Mesenchymal stem cell (in vitro differentiated cells and primary cell): ENCODE measurements around the gene PPDPF.

Experiments
- DNase-seq: peaks from one replicate; pipeline ENCODE4 v3.0.0-alpha.2; 2013
- H2AFZ ChIP-seq: one replicate; pipeline ENCODE4 v1.6.1; 2013; ENCODE audit warnings: low read depth, mild to moderate bottlenecking, control low read depth, inconsistent platforms, low read length, moderate library complexity
- H2AK5ac ChIP-seq: 2 replicates; pipeline ENCODE4 v1.6.1; 2013; ENCODE audit warnings: low read length, moderate library complexity, mild to moderate bottlenecking, inconsistent platforms; ENCODE audit not compliant: severe bottlenecking
- H2BK120ac ChIP-seq: one replicate; pipeline ENCODE4 v1.6.1; 2013; ENCODE audit warnings: low read depth, mild to moderate bottlenecking, inconsistent platforms, low read length, moderate library complexity
- H2BK12ac ChIP-seq, 2 experiments: one replicate each; pipeline ENCODE4 v1.6.1; 2013; ENCODE audit warnings: inconsistent platforms in 2 of 2, low read length in 2 of 2, mild to moderate bottlenecking in 2 of 2, moderate library complexity in 2 of 2, control low read depth in 1 of 2
- H2BK15ac ChIP-seq: one replicate; pipeline ENCODE4 v1.6.1; 2013; ENCODE audit warnings: mild to moderate bottlenecking, low read depth, inconsistent platforms; ENCODE audit not compliant: poor library complexity, severe bottlenecking
- H2BK5ac ChIP-seq: 2 replicates; pipeline ENCODE4 v1.6.1; 2013; ENCODE audit warnings: low read depth, mild to moderate bottlenecking, low read length, control low read depth, inconsistent platforms; ENCODE audit not compliant: poor library complexity, severe bottlenecking
- H3K14ac ChIP-seq, 2 experiments: one replicate each; pipeline ENCODE4 v1.6.1; 2013; ENCODE audit warnings: inconsistent platforms in 2 of 2, low read length in 2 of 2, control low read depth in 1 of 2, mild to moderate bottlenecking in 1 of 2, moderate library complexity in 1 of 2
- H3K18ac ChIP-seq, 2 experiments: one replicate each; pipeline ENCODE4 v1.6.1; 2013; ENCODE audit warnings: inconsistent platforms in 2 of 2, low read length in 2 of 2, control low read depth in 1 of 2, low read depth in 1 of 2, mild to moderate bottlenecking in 1 of 2
- H3K23ac ChIP-seq, 2 experiments: one replicate each; pipeline ENCODE4 v1.6.1; 2013; ENCODE audit warnings: inconsistent platforms in 2 of 2, low read length in 2 of 2, mild to moderate bottlenecking in 2 of 2, moderate library complexity in 2 of 2, control low read depth in 1 of 2
- H3K27ac ChIP-seq: 2 replicates; pipeline ENCODE4 v1.5.1; 2013; ENCODE audit warnings: mild to moderate bottlenecking, moderate library complexity, low read length, control low read depth, inconsistent platforms; ENCODE audit not compliant: poor library complexity, severe bottlenecking
- H3K27me3 ChIP-seq, 2 experiments: 2 replicates each; pipeline versions ENCODE4 v1.6.1 to v1.7.0; 2013; ENCODE audit warnings: low read length in 2 of 2, mild to moderate bottlenecking in 2 of 2, moderate library complexity in 2 of 2, control low read depth in 1 of 2, inconsistent platforms in 1 of 2; ENCODE audit not compliant: control insufficient read depth in 1 of 2, insufficient read depth in 1 of 2
- H3K36me3 ChIP-seq, 2 experiments: 2 replicates each; pipeline versions ENCODE4 v1.6.1 to v1.7.0; 2013; ENCODE audit warnings: low read length in 2 of 2, control low read depth in 1 of 2, inconsistent platforms in 1 of 2, low read depth in 1 of 2, mild to moderate bottlenecking in 1 of 2; ENCODE audit not compliant: insufficient read depth in 2 of 2, control insufficient read depth in 1 of 2
- H3K4ac ChIP-seq, 2 experiments: one replicate each; pipeline ENCODE4 v1.6.1; 2013; ENCODE audit warnings: inconsistent platforms in 2 of 2, low read length in 2 of 2, mild to moderate bottlenecking in 2 of 2, moderate library complexity in 2 of 2, control low read depth in 1 of 2, low read depth in 1 of 2
- H3K4me1 ChIP-seq: 2 replicates; pipeline ENCODE4 v1.6.1; 2013; ENCODE audit warnings: low read depth, low read length, control low read depth; ENCODE audit not compliant: control insufficient read depth, insufficient read depth
- H3K4me2 ChIP-seq: 2 replicates; pipeline ENCODE4 v1.6.1; 2013; ENCODE audit warnings: low read length, mild to moderate bottlenecking, inconsistent platforms; ENCODE audit not compliant: poor library complexity, severe bottlenecking
- H3K4me3 ChIP-seq, 2 experiments: 2 replicates each; pipeline versions ENCODE4 v1.5.1 to v1.7.0; 2013; ENCODE audit warnings: low read length in 2 of 2, mild to moderate bottlenecking in 2 of 2, control low read depth in 1 of 2, low read depth in 1 of 2; ENCODE audit not compliant: insufficient read depth in 1 of 2
- H3K79me1 ChIP-seq: replicated peaks from 2 replicates; pipeline ENCODE4 v1.6.1; 2013; ENCODE audit warnings: mild to moderate bottlenecking, control low read depth, low read length, inconsistent platforms; ENCODE audit not compliant: poor library complexity, severe bottlenecking
- H3K9ac ChIP-seq: 2 replicates; pipeline ENCODE4 v1.7.0; 2013; ENCODE audit warnings: mild to moderate bottlenecking, low read length, moderate library complexity
- H3K9me3 ChIP-seq: 2 replicates; pipeline ENCODE4 v1.7.0; 2013; ENCODE audit warnings: mild to moderate bottlenecking, low read length; ENCODE audit not compliant: control insufficient read depth
- H4K8ac ChIP-seq: one replicate; pipeline ENCODE4 v1.6.1; 2013; ENCODE audit warnings: inconsistent platforms, mild to moderate bottlenecking, low read length, moderate library complexity
- H4K91ac ChIP-seq: one replicate; pipeline ENCODE4 v1.6.1; 2013; ENCODE audit warnings: mild to moderate bottlenecking, low read length, inconsistent platforms
- WGBS: methylation state at CpG from one replicate; pipeline ENCODE4 v1.1.7; 2013; ENCODE audit warnings: mixed read lengths; 5-methylcytosine and 5-hydroxymethylcytosine counted together

PPDPF gene

GRCh38 chr20:63538204-63539091 is 17.9 kb downstream of the PPDPF start:
- peak overlapping the region; percentile 95 for H4K8ac ChIP-seq
- H3K36me3 ChIP-seq = no peaks in the 10 kb centered on the region
- WGBS = 66% methylated on average over 22 of the region's 27 CpGs
- peak overlapping the region; percentile 78 for H2BK15ac ChIP-seq
- H2BK12ac ChIP-seq = peak overlapping the region; percentile 18 to 21
- H2AFZ ChIP-seq = no peak overlapping the region
- peak overlapping the region; percentile 37 to 52 for H3K4me3 ChIP-seq
- peaks cover 52% of the 10 kb centered on the region for H3K4me1 ChIP-seq
- H2BK120ac ChIP-seq = peak overlapping the region; percentile 68
- no peak overlapping the region for H3K27ac ChIP-seq
- no peak overlapping the region for H3K14ac ChIP-seq
- no peaks in the 10 kb centered on the region for H3K9me3 ChIP-seq
- H3K23ac ChIP-seq = no peak overlapping the region
- H2AK5ac ChIP-seq = no peak overlapping the region
- peak overlapping the region in 1 of 2 experiments; percentile 4 for H3K4ac ChIP-seq
- H3K18ac ChIP-seq = peak overlapping the region; percentile 71 to 74
- H3K9ac ChIP-seq = peak overlapping the region; percentile 53
- no peak overlapping the region for H2BK5ac ChIP-seq
- H3K4me2 ChIP-seq = peak overlapping the region; percentile 72
- H4K91ac ChIP-seq = peak overlapping the region; percentile 92
- H3K79me1 ChIP-seq = no peaks in the 10 kb centered on the region
- H3K27me3 ChIP-seq = peaks cover 0 to 60% of the 10 kb centered on the region in 2 experiments
- DNase-seq = peak; percentile 60

DNA sequence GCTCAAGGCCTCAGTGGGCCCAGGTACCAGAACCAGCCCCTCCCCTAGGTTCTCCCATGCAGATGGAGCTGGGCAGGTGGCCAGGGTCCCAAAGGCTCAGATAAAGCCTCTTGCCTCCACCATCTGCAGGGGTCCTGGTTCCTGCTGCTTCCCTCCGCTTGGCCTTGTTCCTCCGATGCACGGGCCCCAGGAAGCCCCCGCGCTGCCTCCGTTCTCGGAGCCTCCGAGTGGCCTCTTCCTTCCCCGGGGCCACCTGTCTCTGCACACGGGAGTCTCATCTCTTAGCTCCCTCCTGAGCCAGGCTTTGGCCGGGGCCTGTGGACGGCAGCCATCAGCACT is 18.5 kb downstream of the PPDPF start:
- H2BK15ac ChIP-seq = no peak overlapping the region
- peaks cover 48% of the 10 kb centered on the region for H3K4me1 ChIP-seq
- no peak overlapping the region for H3K14ac ChIP-seq
- H2AK5ac ChIP-seq = no peak overlapping the region
- no peak overlapping the region for H2AFZ ChIP-seq
- no peak overlapping the region for H3K4ac ChIP-seq
- H3K79me1 ChIP-seq = no peaks in the 10 kb centered on the region
- H3K27me3 ChIP-seq = peaks cover 0 to 60% of the 10 kb centered on the region in 2 experiments
- no peak overlapping the region for H2BK5ac ChIP-seq
- no peak overlapping the region for H3K4me2 ChIP-seq
- H3K23ac ChIP-seq = no peak overlapping the region
- WGBS = 92% methylated on average over 12 of the region's 12 CpGs
- H3K9ac ChIP-seq = no peak overlapping the region
- H3K18ac ChIP-seq = no peak overlapping the region
- no peak overlapping the region for H2BK12ac ChIP-seq
- H2BK120ac ChIP-seq = no peak overlapping the region
- no peak overlapping the region for H4K91ac ChIP-seq
- no peak for DNase-seq
- no peaks in the 10 kb centered on the region for H3K36me3 ChIP-seq
- no peak overlapping the region for H3K4me3 ChIP-seq
- no peak overlapping the region for H3K27ac ChIP-seq
- H4K8ac ChIP-seq = no peak overlapping the region
- no peaks in the 10 kb centered on the region for H3K9me3 ChIP-seq

GRCh38 chr20:63539441-63540370 is 19.1 kb downstream of the PPDPF start:
- Histone ChIP-seq H2BK12ac (no peak overlapping the region), H3K18ac (no peak overlapping the region), H3K27me3 (peaks cover 0 to 60% of the 10 kb centered on the region in 2 experiments), H3K23ac (no peak overlapping the region), H2BK120ac (no peak overlapping the region), H3K4me1 (peaks cover 45% of the 10 kb centered on the region), H2BK15ac (peak overlapping the region; percentile 12), H3K4me2 (no peak overlapping the region), H3K9me3 (no peaks in the 10 kb centered on the region), H2AK5ac (no peak overlapping the region), H3K4me3 (no peak overlapping the region), H3K14ac (no peak overlapping the region), H3K9ac (no peak overlapping the region), H2BK5ac (no peak overlapping the region), H3K79me1 (no peaks in the 10 kb centered on the region), H3K27ac (no peak overlapping the region), H4K8ac (no peak overlapping the region), H2AFZ (no peak overlapping the region), H3K36me3 (no peaks in the 10 kb centered on the region), H3K4ac (no peak overlapping the region), H4K91ac (no peak overlapping the region)
- WGBS = 92% methylated on average over 29 of the region's 29 CpGs
- no peak for DNase-seq
